Natural killer cell (primary cell): ENCODE measurements around the gene C1QTNF2. TPM values are rescaled to one million over a fixed set of nuclear protein-coding genes. Genes with fewer than 3 reads are reported as not detected.

Source experiments
- ATAC-seq, 3 donors: fragments of 150-1000 bp in 2 of 3; fragments of 200-7000 bp in 1 of 3; cut with Tn5 transposase; 1 replicate in 1 of 3; 2 replicates in 2 of 3; pipeline ENCODE4 v1.10.0; 2021; ENCODE audit warnings: mild to moderate bottlenecking in 2 of 3, moderate library complexity in 2 of 3
- DNase-seq, 2 donors: peaks; one replicate each; pipeline versions ENCODE4 v3.0.0 to v3.0.0-alpha.2; 2013 to 2021; ENCODE audit warnings: mixed read lengths in 1 of 2
- H3K27ac ChIP-seq: one replicate; pipeline ENCODE4 v1.5.1; 2013; ENCODE audit warnings: mild to moderate bottlenecking, low read length
- H3K27me3 ChIP-seq: one replicate; pipeline ENCODE4 v1.6.1; 2013; ENCODE audit warnings: low read length; ENCODE audit not compliant: control insufficient read depth, insufficient read depth
- H3K36me3 ChIP-seq: one replicate; pipeline ENCODE4 v1.6.1; 2013; ENCODE audit warnings: low read length; ENCODE audit not compliant: control insufficient read depth, insufficient read depth
- H3K4me1 ChIP-seq: one replicate; pipeline ENCODE4 v1.6.1; 2013; ENCODE audit warnings: low read length; ENCODE audit not compliant: control insufficient read depth, insufficient read depth
- H3K4me3 ChIP-seq: one replicate; pipeline ENCODE4 v1.5.1; 2013; ENCODE audit warnings: low read length
- H3K9me3 ChIP-seq: one replicate; pipeline ENCODE4 v1.6.1; 2013; ENCODE audit warnings: low read length; ENCODE audit not compliant: control insufficient read depth, insufficient read depth
- H3K27ac Mint-ChIP-seq, 2 donors: one replicate each; pipeline ENCODE4 v1.8.0; 2022; ENCODE audit warnings: mild to moderate bottlenecking in 2 of 2, mixed read lengths in 2 of 2, moderate library complexity in 1 of 2
- H3K27me3 Mint-ChIP-seq, 2 donors: one replicate each; pipeline ENCODE4 v1.8.0; 2022; ENCODE audit warnings: low read depth in 2 of 2, mixed read lengths in 2 of 2
- H3K36me3 Mint-ChIP-seq: one replicate; pipeline ENCODE4 v1.8.0; 2022; ENCODE audit warnings: mixed read lengths
- H3K4me1 Mint-ChIP-seq, 2 donors: one replicate each; pipeline ENCODE4 v1.8.0; 2022; ENCODE audit warnings: mixed read lengths in 2 of 2
- H3K4me3 Mint-ChIP-seq: one replicate; pipeline ENCODE4 v1.8.0; 2022; ENCODE audit warnings: mild to moderate bottlenecking, moderate library complexity, mixed read lengths
- H3K9me3 Mint-ChIP-seq, 2 donors: one replicate each; pipeline ENCODE4 v1.8.0; 2022; ENCODE audit warnings: mixed read lengths in 2 of 2
- CTCF ChIP-seq: fragments of 200-600 bp; IDR thresholded peaks from one replicate; pipeline ENCODE4 v1.8.0; 2022; ENCODE audit warnings: antibody characterized with exemption
- WGBS: methylation state at CpG from one replicate; pipeline ENCODE4 v1.1.7; 2013; ENCODE audit warnings: missing lambda C conversion rate; ENCODE audit not compliant: insufficient coverage; 5-methylcytosine and 5-hydroxymethylcytosine counted together
- intact Hi-C: fragments of 100-400 bp; cut with micrococcal nuclease; formaldehyde crosslinking; loops from one replicate; pipeline ENCODE4 v1.14.2; 2022
- total RNA-seq, 4 donors: library from RNA; stranded (reverse); fragments of 120-200 nt in 1 of 4; gene quantifications; one replicate each; pipeline versions ENCODE4 v1.2.3 to v1.2.4, GENCODE V29; 2013 to 2022

The C1QTNF2 gene
- total RNA-seq, 3 donors from 2014 or later (not counting 1 experiment from before 2014, with no cell fraction given): not detected

DNA sequence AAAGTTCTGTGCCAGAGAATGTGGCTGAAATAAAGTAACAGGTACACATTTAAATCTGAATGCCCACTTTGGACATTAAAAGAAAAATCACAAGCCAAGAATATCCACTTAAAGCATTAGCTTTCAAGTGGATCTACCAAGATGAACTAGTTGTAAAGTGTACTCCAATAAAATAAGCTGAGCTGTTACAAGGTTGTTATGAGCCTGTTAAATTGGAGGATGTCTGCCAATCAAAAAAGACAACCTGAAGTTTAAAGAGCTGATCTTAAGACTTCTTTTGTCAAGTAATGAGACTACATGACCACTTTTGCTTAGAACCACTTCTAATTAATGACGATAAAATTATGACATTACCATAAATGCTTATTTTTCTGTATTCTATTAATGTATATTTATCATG lies 27.1 kb upstream of the C1QTNF2 start:
- Mint-ChIP-seq H3K4me1 (peaks cover 19 to 20% of the 10 kb centered on the region in 2 donors), H3K36me3 (no peaks in the 10 kb centered on the region), H3K27me3 (no peaks in the 10 kb centered on the region), H3K4me3 (no peak overlapping the region), H3K27ac (no peak overlapping the region), H3K9me3 (no peaks in the 10 kb centered on the region)
- H3K4me3 ChIP-seq: no peak overlapping the region
- H3K27me3 ChIP-seq: no peaks in the 10 kb centered on the region
- ATAC-seq (no peak), DNase-seq (no peak)
- no peak overlapping the region for H3K27ac ChIP-seq
- WGBS: no CpG with 5 or more reads among the region's 1 CpG
- peaks cover 12% of the 10 kb centered on the region for H3K4me1 ChIP-seq
- intact Hi-C loops: no loop called here
- no peak for TF ChIP-seq CTCF
- H3K9me3 ChIP-seq: no peaks in the 10 kb centered on the region
- peaks cover 2% of the 10 kb centered on the region for H3K36me3 ChIP-seq

DNA sequence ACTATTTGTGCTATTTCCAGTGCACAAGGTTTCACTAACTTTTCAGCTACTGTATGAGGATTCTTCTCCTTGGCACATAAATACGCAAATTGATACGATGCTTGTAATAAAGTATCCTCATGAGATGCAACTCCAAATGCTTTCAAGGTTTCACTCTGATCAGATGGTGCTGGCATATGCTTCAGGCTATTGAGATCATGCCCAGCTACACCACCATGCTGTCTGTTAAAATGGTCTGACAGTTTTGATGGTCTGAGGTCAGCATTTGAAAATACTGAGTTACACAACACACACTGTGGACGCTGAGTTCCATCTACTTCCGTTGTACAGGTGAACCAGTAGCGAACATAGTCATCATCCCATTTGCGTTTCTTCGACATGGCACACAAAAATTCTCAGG lies 24.7 kb upstream of the C1QTNF2 start:
- H3K36me3 Mint-ChIP-seq: no peaks in the 10 kb centered on the region
- intact Hi-C loops: no loop called here
- no peak overlapping the region for H3K27ac Mint-ChIP-seq
- Histone ChIP-seq H3K4me1 (peaks cover 7% of the 10 kb centered on the region), H3K27ac (no peak overlapping the region), H3K27me3 (no peaks in the 10 kb centered on the region), H3K36me3 (no peaks in the 10 kb centered on the region), H3K9me3 (no peaks in the 10 kb centered on the region), H3K4me3 (no peak overlapping the region)
- no peak for DNase-seq
- no peaks in the 10 kb centered on the region for H3K27me3 Mint-ChIP-seq
- no peak for ATAC-seq
- peaks cover 16% of the 10 kb centered on the region in 2 donors for H3K4me1 Mint-ChIP-seq
- no peak overlapping the region for H3K4me3 Mint-ChIP-seq
- WGBS: 98% methylated on average over 7 of the region's 7 CpGs
- TF ChIP-seq CTCF: no peak
- H3K9me3 Mint-ChIP-seq: no peaks in the 10 kb centered on the region

DNA sequence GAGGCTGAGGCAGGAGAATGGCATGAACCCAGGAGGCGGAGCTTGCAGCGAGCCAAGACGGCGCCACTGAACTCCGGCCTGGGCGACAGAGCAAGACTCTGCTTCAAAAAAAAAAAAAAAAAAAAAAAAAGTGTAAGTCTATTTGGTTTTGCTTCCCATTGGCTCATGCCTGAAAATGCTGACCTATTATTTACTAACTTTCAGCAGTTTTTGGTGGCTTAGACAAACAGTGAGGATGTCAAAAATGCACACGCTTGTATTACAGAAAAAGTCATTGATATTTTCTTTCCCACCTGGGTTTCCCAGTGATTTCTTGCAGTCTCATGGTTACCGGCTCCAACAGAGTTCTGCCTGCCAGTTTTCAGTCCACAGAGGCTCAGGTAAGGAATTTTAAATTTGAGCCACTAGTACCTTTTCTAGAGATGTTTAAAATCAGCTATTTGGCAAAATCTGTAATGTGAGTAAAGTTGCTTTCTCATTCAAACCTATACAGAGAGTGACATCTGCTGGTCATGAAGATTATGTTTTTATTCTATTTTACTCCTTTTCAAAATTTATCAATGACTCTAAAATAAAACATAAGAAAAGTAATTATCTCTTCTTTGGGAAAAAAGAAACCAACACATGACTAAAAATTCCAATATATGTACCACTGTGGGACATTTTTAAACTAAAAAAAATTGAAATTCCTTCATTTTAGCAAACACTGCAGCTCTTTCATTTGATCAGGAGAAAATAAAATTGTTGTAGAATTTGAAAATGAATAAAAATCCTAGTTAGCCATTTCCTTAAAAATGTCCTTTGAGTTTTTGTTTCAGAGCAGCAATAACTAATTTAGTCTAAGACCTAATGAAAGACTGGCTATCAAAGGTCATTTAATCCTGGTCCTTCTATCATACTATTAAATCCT lies 20.6 kb upstream of the C1QTNF2 start:
- Mint-ChIP-seq H3K9me3 (peaks cover 0 to 2% of the 10 kb centered on the region in 2 donors), H3K27me3 (no peaks in the 10 kb centered on the region), H3K36me3 (peaks cover 12% of the 10 kb centered on the region), H3K4me3 (no peak overlapping the region), H3K4me1 (no peaks in the 10 kb centered on the region), H3K27ac (no peak overlapping the region)
- H3K9me3 ChIP-seq: no peaks in the 10 kb centered on the region
- no peak overlapping the region for H3K27ac ChIP-seq
- ATAC-seq (no peak), DNase-seq (peak in 1 of 2 donors; percentile 46)
- no peaks in the 10 kb centered on the region for H3K4me1 ChIP-seq
- no peak overlapping the region for H3K4me3 ChIP-seq
- intact Hi-C loops: loop anchor here (1.0 kb wide), 2 partner anchors 192 to 370 kb away; no protein-coding TSS in a partner anchor
- peak; percentile 50 for TF ChIP-seq CTCF
- no peaks in the 10 kb centered on the region for H3K36me3 ChIP-seq
- no peaks in the 10 kb centered on the region for H3K27me3 ChIP-seq
- WGBS: 90% methylated on average over 8 of the region's 8 CpGs
